IPS-18a (cell line): ENCODE data around the gene ARHGEF26.
A peak's percentile ranks its signal among the peaks of the same experiment; 100 is the strongest.

Experiments
- H3K27ac ChIP-seq: one replicate; pipeline ENCODE4 v1.5.1; 2013; ENCODE audit warnings: low read length
- H3K27me3 ChIP-seq: one replicate; pipeline ENCODE4 v1.6.1; 2013; ENCODE audit warnings: mild to moderate bottlenecking, low read length; ENCODE audit not compliant: control insufficient read depth, insufficient read depth
- H3K36me3 ChIP-seq: one replicate; pipeline ENCODE4 v1.6.1; 2013; ENCODE audit warnings: low read depth, low read length; ENCODE audit not compliant: control insufficient read depth
- H3K4me1 ChIP-seq: one replicate; pipeline ENCODE4 v1.6.1; 2013; ENCODE audit warnings: low read depth, low read length; ENCODE audit not compliant: control insufficient read depth
- H3K4me3 ChIP-seq: one replicate; pipeline ENCODE4 v1.5.1; 2013; ENCODE audit warnings: low read length
- H3K9ac ChIP-seq: one replicate; pipeline ENCODE4 v1.6.1; 2013; ENCODE audit warnings: mild to moderate bottlenecking, low read length, moderate library complexity
- H3K9me3 ChIP-seq: one replicate; pipeline ENCODE4 v1.6.1; 2013; ENCODE audit warnings: low read depth, low read length; ENCODE audit not compliant: control insufficient read depth

Gene ARHGEF26

DNA sequence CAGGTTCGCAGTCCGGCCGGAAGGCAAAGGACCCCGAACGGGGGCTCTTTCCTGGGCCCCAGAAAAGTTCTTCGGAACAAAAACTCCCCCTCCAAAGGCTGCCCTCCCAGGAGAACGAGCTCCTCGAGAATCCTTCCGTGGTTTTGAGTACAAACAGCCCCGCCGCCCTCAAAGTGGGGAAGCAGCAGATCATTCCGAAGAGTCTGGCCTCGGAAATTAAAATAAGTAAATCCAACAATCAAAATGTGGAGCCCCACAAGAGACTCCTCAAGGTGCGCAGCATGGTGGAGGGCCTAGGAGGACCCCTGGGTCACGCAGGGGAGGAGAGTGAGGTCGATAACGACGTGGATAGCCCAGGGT, 1.3 kb downstream of the ARHGEF26 start:
- Histone ChIP-seq H3K4me1 (peaks cover 8% of the 10 kb centered on the region), H3K9me3 (no peaks in the 10 kb centered on the region), H3K36me3 (no peaks in the 10 kb centered on the region), H3K27ac (no peak overlapping the region), H3K4me3 (peak overlapping the region; percentile 95), H3K27me3 (peaks cover 36% of the 10 kb centered on the region), H3K9ac (peak overlapping the region; percentile 65)

DNA sequence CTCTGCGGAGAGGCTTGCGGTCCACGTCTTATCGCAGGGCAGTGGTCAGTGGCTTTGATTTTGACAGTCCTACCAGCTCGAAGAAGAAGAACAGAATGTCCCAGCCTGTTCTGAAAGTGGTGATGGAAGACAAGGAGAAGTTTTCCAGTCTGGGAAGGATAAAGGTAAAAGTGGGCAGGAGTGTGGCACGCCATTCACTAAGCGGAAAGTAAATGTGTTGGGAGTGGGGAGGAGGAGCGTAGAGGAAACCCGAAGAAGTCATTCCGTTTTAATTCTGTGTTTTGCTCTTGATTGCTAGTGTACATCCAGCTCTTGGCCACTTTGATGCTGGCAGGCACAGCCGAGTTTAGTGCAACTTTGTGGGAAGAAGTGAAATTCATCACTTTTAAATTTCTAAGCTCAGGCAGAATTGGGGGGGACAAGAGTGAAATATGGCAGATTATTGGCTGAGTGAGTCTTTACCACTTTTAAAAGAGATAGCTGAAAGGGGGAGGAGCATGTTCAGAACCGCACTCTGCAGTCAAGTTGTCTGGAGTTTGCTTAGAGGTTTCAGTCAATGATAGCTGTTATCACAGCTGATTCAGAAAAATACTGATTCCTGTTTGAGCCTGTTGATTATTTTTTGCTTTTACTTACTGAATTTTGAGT, 1.8 kb downstream of the ARHGEF26 start:
- Histone ChIP-seq H3K4me1 (peaks cover 8% of the 10 kb centered on the region), H3K27ac (no peak overlapping the region), H3K9ac (peak overlapping the region; percentile 65), H3K36me3 (peaks cover 4% of the 10 kb centered on the region), H3K27me3 (peaks cover 36% of the 10 kb centered on the region), H3K4me3 (peak overlapping the region; percentile 95), H3K9me3 (no peaks in the 10 kb centered on the region)

DNA sequence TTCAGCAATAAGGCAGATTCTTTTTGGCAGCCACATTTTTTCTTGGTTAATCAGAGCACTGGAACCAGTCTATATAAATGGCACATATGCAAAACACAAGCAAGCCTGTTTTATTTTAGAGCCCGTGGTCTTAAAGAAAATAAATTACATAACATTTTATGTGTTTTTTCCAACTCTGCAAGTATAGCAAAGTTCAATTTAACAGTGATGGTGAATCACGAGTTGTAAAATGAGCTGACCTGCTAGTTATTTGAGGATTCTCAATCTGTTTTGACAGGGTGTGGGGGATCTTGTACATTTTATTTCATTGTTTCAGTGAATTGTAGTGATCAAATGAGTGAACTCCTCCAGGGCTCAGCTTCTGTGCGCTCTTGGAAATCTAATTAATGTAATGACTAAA, 2.7 kb downstream of the ARHGEF26 start:
- H3K36me3 ChIP-seq: peaks cover 5% of the 10 kb centered on the region
- peaks cover 36% of the 10 kb centered on the region for H3K27me3 ChIP-seq
- H3K4me1 ChIP-seq: peaks cover 8% of the 10 kb centered on the region
- peak overlapping the region; percentile 95 for H3K4me3 ChIP-seq
- no peak overlapping the region for H3K27ac ChIP-seq
- no peaks in the 10 kb centered on the region for H3K9me3 ChIP-seq
- peak overlapping the region; percentile 6 for H3K9ac ChIP-seq

DNA sequence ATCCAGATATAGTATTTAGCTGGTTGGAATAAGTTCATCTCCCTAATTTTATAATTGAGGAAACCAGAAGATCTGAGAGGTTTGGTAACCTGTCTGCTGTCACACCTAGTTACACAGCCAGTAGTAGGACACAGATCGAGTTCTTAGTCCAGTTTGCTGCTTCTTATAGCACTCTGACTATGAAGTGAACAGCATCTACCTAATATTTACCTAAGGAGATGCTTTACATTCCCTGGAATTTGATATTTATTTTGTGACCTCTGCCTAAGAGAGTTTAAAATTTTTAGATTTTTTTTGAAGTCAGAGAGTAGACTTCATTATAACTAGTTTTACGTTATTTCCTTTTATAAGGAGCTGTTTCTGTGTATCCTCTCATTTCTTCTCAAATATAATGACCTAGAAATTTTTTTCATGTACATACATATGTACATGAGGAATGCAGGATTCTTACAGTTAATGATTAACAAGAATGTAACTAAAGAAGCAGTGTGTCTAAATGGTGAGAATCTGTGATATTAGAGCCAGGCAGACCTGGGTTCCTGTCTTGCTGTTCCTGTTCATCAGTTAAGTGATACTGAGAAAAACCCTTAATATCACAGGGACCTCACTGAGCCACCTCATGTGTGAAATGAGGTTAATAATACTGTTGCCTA, 4.3 kb downstream of the ARHGEF26 start:
- no peak overlapping the region for H3K9ac ChIP-seq
- H3K27ac ChIP-seq: no peak overlapping the region
- H3K36me3 ChIP-seq: peaks cover 5% of the 10 kb centered on the region
- no peaks in the 10 kb centered on the region for H3K9me3 ChIP-seq
- H3K27me3 ChIP-seq: peaks cover 27% of the 10 kb centered on the region
- H3K4me3 ChIP-seq: no peak overlapping the region
- peaks cover 8% of the 10 kb centered on the region for H3K4me1 ChIP-seq

DNA sequence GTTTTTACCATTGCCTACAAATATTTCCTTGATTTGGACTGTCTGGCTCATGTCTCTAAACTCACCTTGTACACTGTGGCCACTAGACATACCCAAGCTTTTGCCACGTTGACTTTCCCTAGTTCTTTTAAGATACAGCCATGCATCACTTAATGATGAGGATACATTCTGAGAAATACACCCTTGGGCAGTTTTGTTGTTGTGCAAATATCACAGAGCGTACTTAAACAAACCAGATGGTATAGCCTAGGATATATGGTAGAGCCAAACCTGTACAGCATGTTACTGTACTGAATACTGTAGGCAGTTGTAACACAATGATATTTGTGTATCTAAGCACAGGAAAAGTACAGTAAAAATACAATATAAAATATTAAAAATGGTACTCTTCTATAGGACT, 5.5 kb downstream of the ARHGEF26 start:
- Histone ChIP-seq H3K4me1 (peaks cover 8% of the 10 kb centered on the region), H3K27me3 (peaks cover 21% of the 10 kb centered on the region), H3K9me3 (no peaks in the 10 kb centered on the region), H3K36me3 (peaks cover 5% of the 10 kb centered on the region), H3K27ac (no peak overlapping the region), H3K9ac (no peak overlapping the region), H3K4me3 (no peak overlapping the region)

DNA sequence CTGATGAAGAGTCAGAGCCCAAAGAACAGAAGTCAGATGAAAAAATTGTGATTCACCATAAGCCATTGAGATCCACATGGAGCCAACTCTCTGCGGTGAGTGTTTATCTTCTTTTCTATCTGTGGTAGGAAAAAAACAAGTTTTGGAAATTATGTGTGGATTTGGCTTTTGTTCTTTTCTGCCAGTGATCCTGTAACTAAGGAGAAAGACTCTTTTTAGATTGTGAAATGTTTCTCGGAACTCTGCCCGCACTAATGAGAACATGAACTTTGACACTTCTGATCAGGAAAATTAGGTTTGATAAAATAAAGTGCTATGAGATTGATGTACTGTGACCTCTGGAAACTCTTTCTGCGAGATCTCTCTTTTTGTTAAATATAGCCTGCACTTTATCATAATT, 8.4 kb downstream of the ARHGEF26 start:
- Histone ChIP-seq H3K9me3 (no peaks in the 10 kb centered on the region), H3K36me3 (peaks cover 5% of the 10 kb centered on the region), H3K9ac (no peak overlapping the region), H3K27me3 (no peaks in the 10 kb centered on the region), H3K4me1 (peaks cover 9% of the 10 kb centered on the region), H3K4me3 (no peak overlapping the region), H3K27ac (no peak overlapping the region)

DNA sequence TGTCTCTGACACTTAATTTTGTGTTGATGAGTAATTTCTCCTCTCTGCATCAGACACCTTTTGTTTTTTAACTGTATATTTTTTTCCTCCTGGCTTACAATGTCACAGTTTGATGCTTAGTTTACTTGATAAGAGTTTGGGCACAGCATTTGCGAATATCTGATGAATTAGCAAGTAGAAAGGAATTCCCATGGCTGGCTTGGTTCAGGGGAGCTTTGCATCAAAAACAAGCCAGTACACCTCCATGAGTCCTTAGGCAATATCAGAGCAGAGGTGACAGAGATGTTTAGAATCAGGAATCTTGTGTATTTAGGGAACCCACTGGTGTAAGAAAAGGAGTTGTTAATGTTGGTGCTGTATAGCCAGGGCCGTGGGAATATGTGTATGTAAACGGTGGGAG, 9.3 kb downstream of the ARHGEF26 start:
- Histone ChIP-seq H3K9ac (no peak overlapping the region), H3K27ac (no peak overlapping the region), H3K4me3 (no peak overlapping the region), H3K9me3 (no peaks in the 10 kb centered on the region), H3K4me1 (peaks cover 9% of the 10 kb centered on the region), H3K36me3 (peaks cover 5% of the 10 kb centered on the region), H3K27me3 (no peaks in the 10 kb centered on the region)

DNA sequence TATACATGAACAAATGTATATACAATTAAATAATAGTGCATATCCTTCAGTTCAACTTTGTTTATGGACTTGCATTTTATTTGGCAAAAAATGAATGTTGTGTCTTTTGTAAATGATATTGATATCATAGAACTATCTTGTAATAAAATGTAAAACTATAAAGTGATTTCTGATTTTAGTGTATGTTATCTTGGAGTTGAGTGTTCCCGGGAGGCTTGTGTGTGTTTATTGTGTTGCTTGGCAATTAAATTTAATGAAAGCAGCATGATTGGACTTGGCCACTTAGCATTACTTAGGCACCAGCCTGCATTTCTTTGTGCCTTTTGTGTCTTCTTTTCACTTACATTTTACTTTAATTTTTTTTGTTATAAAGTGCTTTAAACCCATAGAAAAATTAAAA, 10.6 kb downstream of the ARHGEF26 start:
- peaks cover 9% of the 10 kb centered on the region for H3K4me1 ChIP-seq
- peak overlapping the region; percentile 59 for H3K9ac ChIP-seq
- H3K27ac ChIP-seq: peak overlapping the region; percentile 75
- H3K4me3 ChIP-seq: no peak overlapping the region
- H3K36me3 ChIP-seq: peaks cover 5% of the 10 kb centered on the region
- no peaks in the 10 kb centered on the region for H3K9me3 ChIP-seq
- no peaks in the 10 kb centered on the region for H3K27me3 ChIP-seq

DNA sequence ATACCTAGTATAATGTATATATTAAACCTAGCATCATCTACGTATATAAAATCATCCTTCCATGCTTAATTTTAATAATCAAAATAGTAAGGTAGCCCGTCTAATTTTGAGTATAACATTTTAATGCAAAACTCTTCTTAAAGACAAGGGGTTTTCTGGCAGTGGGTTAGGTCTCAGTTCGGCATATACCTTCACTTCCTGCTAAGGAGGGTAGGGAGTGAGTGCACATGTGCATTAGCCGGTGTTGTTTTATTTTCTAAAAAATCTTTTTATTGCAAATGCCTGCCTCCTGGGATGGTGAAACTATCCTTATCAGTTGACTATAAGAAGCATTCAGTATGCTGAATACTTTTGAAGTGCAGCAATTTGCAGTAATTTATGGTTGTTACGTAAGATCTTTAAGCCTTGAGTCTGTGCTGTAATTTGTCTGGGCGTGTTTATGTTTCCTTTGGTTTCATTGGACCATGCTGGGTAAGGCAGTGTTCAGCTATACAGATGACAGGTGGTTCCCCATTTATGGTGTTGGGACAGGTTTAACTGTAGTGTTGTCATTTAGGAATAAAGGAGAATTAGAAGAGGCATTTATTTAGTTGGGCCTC, 11.7 kb downstream of the ARHGEF26 start:
- no peak overlapping the region for H3K4me3 ChIP-seq
- no peaks in the 10 kb centered on the region for H3K27me3 ChIP-seq
- no peak overlapping the region for H3K27ac ChIP-seq
- H3K4me1 ChIP-seq: peaks cover 9% of the 10 kb centered on the region
- no peaks in the 10 kb centered on the region for H3K9me3 ChIP-seq
- peaks cover 2% of the 10 kb centered on the region for H3K36me3 ChIP-seq
- H3K9ac ChIP-seq: no peak overlapping the region

DNA sequence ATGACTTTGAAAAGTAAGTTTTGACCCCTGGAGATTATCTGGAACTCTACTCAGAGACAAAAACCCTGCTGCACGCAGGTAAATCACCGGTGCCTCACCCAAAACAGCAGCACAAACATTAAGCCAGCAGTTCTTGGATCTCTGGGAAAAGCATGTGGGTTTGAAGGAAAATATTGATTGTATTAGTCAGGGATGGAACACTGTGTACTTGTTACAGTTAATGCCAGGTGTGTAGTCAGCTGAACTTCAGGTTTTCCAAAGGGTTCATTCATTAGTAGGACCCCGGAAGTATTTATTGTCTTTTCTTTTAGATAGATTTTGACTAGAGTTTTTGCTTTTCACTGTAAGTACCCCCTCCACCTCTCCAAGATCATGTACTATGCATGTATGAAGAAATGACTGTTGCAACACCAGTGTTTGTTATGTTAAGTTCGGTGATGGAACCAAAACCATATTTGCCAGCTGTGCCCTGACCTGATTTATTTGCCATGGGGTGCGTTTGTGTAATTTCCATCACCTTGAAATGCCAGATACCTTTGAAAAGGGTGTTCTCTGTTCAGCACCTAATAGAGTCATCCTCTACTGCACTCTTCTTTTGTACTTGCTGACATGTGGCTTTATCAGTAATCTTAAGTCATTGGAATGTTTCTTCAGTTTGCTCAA, 14.5 kb downstream of the ARHGEF26 start:
- no peak overlapping the region for H3K9ac ChIP-seq
- H3K4me1 ChIP-seq: peaks cover 9% of the 10 kb centered on the region
- H3K4me3 ChIP-seq: no peak overlapping the region
- H3K27me3 ChIP-seq: no peaks in the 10 kb centered on the region
- no peaks in the 10 kb centered on the region for H3K36me3 ChIP-seq
- no peaks in the 10 kb centered on the region for H3K9me3 ChIP-seq
- no peak overlapping the region for H3K27ac ChIP-seq

DNA sequence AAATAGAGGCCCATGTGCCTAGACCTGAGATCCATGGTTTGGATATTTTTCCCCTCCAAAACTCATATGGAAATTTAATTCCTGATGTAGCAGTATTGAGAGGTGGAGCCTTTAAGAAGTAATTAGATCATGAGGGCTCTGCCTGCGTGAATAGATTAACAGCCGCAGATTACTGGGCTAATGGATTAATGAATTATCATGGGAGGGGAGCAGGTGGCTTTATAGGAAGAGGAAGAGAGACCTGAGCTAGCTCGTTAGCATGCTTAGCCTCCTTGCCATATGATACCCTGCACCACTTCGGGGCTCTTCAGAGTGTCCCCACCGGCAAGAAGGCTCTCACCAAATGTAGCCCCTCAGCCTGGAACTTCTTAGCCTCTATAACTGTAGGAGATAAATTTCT, 15.8 kb downstream of the ARHGEF26 start:
- Histone ChIP-seq H3K27me3 (no peaks in the 10 kb centered on the region), H3K4me1 (peaks cover 3% of the 10 kb centered on the region), H3K36me3 (no peaks in the 10 kb centered on the region), H3K27ac (no peak overlapping the region), H3K9me3 (no peaks in the 10 kb centered on the region), H3K9ac (no peak overlapping the region), H3K4me3 (no peak overlapping the region)
